ENCODE data around the gene PJVK.

DNA sequence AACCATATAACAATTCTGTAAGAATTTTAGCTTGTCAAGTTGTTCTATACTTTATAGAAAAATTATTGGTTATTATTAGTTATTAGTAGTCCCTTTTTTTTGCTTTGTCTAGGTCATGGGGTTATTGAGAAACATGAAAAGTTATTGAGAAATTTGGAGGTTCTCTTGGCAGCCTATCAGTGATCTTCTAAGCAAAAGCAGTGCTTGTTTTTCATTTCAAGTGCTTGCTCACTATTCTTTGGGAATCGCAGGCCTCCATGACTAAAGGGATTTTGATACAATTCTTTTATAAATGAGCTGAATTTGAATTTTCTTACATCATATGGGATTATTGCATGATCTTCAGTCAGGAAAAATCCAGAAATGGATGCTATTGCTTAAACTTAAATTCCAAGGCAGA, 54.9 kb downstream of the PJVK start:
- no peak for TF ChIP-seq JUND (IDR thresholded peaks at IDR 0.05)
- TF ChIP-seq POLR2AphosphoS5 (IDR thresholded peaks at IDR 0.05; ENCODE audit: low read depth, low read length), result no peak
- TF ChIP-seq SMC3 (IDR thresholded peaks at IDR 0.05; ENCODE audit: low read depth, low read length), result no peak
- no peak for TF ChIP-seq RFX5 (IDR thresholded peaks at IDR 0.05; ENCODE audit: low read length)
- TF ChIP-seq CTCF (IDR thresholded peaks at IDR 0.05), result no peak
- no peak for TF ChIP-seq ELF1 (IDR thresholded peaks at IDR 0.05)
- TF ChIP-seq RCOR1 (IDR thresholded peaks at IDR 0.05; ENCODE audit: low read length), result no peak
- TF ChIP-seq RAD21 (IDR thresholded peaks at IDR 0.05; ENCODE audit: low read length), result no peak
- no peak for TF ChIP-seq EZH2phosphoT487 (IDR thresholded peaks at IDR 0.05; ENCODE audit: borderline replicate concordance, low read depth)
- no peak for TF ChIP-seq REST (IDR thresholded peaks at IDR 0.05; ENCODE audit: low read depth, low read length)
- no peak for TF ChIP-seq EP300 (IDR thresholded peaks at IDR 0.05; ENCODE audit: borderline replicate concordance in 1 of 2, low read depth in 1 of 2, low read length in 1 of 2)
- TF ChIP-seq TAF1 (IDR thresholded peaks at IDR 0.05; ENCODE audit: borderline replicate concordance, low read depth, low read length), result no peak

Data from SK-N-SH (cell line).